Measurements from ENCODE around the gene CLP1. TPM values are rescaled to one million over a fixed set of nuclear protein-coding genes. Genes with fewer than 3 reads are reported as not detected.

CLP1 gene
- total RNA-seq, 1 donor, result 15.2 TPM

- H3K27me3 ChIP-seq (ENCODE audit: insufficient read depth, low read length), result no peaks in the 10 kb centered on the region
- no peak overlapping the region for H3K27ac ChIP-seq (ENCODE audit: low read depth, low read length)
- peaks cover 14% of the 10 kb centered on the region for H3K4me1 ChIP-seq (ENCODE audit: insufficient read depth, low read length)
- peaks cover 29% of the 10 kb centered on the region for H3K79me2 ChIP-seq (ENCODE audit: insufficient read depth, low read length)
- no peaks in the 10 kb centered on the region for H4K20me1 ChIP-seq (ENCODE audit: insufficient read depth, low read length)
- H3K9me3 ChIP-seq (ENCODE audit: low read depth, low read length), result no peaks in the 10 kb centered on the region
- no peak overlapping the region for H3K4me3 ChIP-seq (ENCODE audit: insufficient read depth, low read length)
- DNase-seq (ENCODE audit: insufficient read length, low spot score, missing footprints), result no peak
- H2AFZ ChIP-seq (ENCODE audit: low read length), result no peak overlapping the region
- peaks cover 30% of the 10 kb centered on the region for H3K36me3 ChIP-seq (ENCODE audit: insufficient read depth, low read length)
- no peak overlapping the region for H3K4me2 ChIP-seq (ENCODE audit: insufficient read depth, low read length)
- TF ChIP-seq, protein P1, sequence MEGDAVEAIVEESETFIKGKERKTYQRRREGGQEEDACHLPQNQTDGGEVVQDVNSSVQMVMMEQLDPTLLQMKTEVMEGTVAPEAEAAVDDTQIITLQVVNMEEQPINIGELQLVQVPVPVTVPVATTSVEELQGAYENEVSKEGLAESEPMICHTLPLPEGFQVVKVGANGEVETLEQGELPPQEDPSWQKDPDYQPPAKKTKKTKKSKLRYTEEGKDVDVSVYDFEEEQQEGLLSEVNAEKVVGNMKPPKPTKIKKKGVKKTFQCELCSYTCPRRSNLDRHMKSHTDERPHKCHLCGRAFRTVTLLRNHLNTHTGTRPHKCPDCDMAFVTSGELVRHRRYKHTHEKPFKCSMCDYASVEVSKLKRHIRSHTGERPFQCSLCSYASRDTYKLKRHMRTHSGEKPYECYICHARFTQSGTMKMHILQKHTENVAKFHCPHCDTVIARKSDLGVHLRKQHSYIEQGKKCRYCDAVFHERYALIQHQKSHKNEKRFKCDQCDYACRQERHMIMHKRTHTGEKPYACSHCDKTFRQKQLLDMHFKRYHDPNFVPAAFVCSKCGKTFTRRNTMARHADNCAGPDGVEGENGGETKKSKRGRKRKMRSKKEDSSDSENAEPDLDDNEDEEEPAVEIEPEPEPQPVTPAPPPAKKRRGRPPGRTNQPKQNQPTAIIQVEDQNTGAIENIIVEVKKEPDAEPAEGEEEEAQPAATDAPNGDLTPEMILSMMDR (IDR thresholded peaks at IDR 0.05; ENCODE audit: extremely low read depth, low read depth, low read length), result no peak
Observed at GRCh38 chr11:57659669-57660068, 2.1 kb downstream of the CLP1 start.

GRCh38 chr11:57662893-57663292, 5.3 kb downstream of the CLP1 start:
- no peaks in the 10 kb centered on the region for H3K27me3 ChIP-seq (ENCODE audit: insufficient read depth, low read length)
- no peak overlapping the region for H2AFZ ChIP-seq (ENCODE audit: low read length)
- no peak overlapping the region for H3K27ac ChIP-seq (ENCODE audit: low read depth, low read length)
- peaks cover 25% of the 10 kb centered on the region for H3K79me2 ChIP-seq (ENCODE audit: insufficient read depth, low read length)
- DNase-seq (ENCODE audit: insufficient read length, low spot score, missing footprints), result no peak
- peaks cover 30% of the 10 kb centered on the region for H3K36me3 ChIP-seq (ENCODE audit: insufficient read depth, low read length)
- no peaks in the 10 kb centered on the region for H4K20me1 ChIP-seq (ENCODE audit: insufficient read depth, low read length)
- H3K9me3 ChIP-seq (ENCODE audit: low read depth, low read length), result no peaks in the 10 kb centered on the region
- no peak overlapping the region for H3K4me2 ChIP-seq (ENCODE audit: insufficient read depth, low read length)
- H3K4me3 ChIP-seq (ENCODE audit: insufficient read depth, low read length), result no peak overlapping the region
- TF ChIP-seq, protein P1 (IDR thresholded peaks at IDR 0.05; ENCODE audit: extremely low read depth, low read depth, low read length), result peak; percentile 18
- peaks cover 15% of the 10 kb centered on the region for H3K4me1 ChIP-seq (ENCODE audit: insufficient read depth, low read length)

DNA sequence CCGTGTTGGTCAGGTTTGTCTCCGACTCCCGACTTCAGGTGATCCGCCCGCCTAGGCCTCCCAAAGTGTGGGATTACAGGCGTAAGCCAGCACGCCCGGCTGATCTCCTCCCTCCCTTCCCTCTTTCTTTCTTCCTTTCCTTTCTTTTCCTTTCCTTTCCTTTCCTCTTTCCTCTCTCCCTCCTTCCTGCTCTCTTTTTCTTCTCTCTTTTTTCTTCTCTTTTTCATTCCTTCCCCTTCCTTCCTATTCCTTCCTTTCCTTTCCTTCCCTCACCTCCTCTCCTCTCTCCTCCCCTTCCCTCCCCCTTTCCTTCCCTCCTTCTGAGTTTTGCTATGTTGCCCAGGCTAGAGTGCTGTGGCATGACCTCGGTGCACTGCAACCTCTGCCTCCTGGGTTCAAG, 6.4 kb downstream of the CLP1 start:
- Histone ChIP-seq H3K27ac (ENCODE audit: low read depth, low read length) (no peak overlapping the region), H4K20me1 (ENCODE audit: insufficient read depth, low read length) (peaks cover 5% of the 10 kb centered on the region), H3K4me1 (ENCODE audit: insufficient read depth, low read length) (peaks cover 12% of the 10 kb centered on the region), H3K4me3 (ENCODE audit: insufficient read depth, low read length) (no peak overlapping the region), H3K9me3 (ENCODE audit: low read depth, low read length) (no peaks in the 10 kb centered on the region), H2AFZ (ENCODE audit: low read length) (no peak overlapping the region), H3K4me2 (ENCODE audit: insufficient read depth, low read length) (no peak overlapping the region), H3K36me3 (ENCODE audit: insufficient read depth, low read length) (peaks cover 30% of the 10 kb centered on the region), H3K27me3 (ENCODE audit: insufficient read depth, low read length) (no peaks in the 10 kb centered on the region), H3K79me2 (ENCODE audit: insufficient read depth, low read length) (peaks cover 25% of the 10 kb centered on the region)
- no peak for DNase-seq (ENCODE audit: insufficient read length, low spot score, missing footprints)
- TF ChIP-seq, protein P1 (IDR thresholded peaks at IDR 0.05; ENCODE audit: extremely low read depth, low read depth, low read length), result no peak

- Histone ChIP-seq H3K4me2 (ENCODE audit: insufficient read depth, low read length) (peak overlapping the region; percentile 89), H3K27ac (ENCODE audit: low read depth, low read length) (peak overlapping the region; percentile 100), H2AFZ (ENCODE audit: low read length) (peak overlapping the region; percentile 93), H3K36me3 (ENCODE audit: insufficient read depth, low read length) (peaks cover 14% of the 10 kb centered on the region), H3K9me3 (ENCODE audit: low read depth, low read length) (no peaks in the 10 kb centered on the region), H3K4me1 (ENCODE audit: insufficient read depth, low read length) (peaks cover 22% of the 10 kb centered on the region), H3K79me2 (ENCODE audit: insufficient read depth, low read length) (peaks cover 42% of the 10 kb centered on the region), H3K27me3 (ENCODE audit: insufficient read depth, low read length) (no peaks in the 10 kb centered on the region), H4K20me1 (ENCODE audit: insufficient read depth, low read length) (peaks cover 20% of the 10 kb centered on the region), H3K4me3 (ENCODE audit: insufficient read depth, low read length) (peak overlapping the region; percentile 97)
- TF ChIP-seq, protein P1 (IDR thresholded peaks at IDR 0.05; ENCODE audit: extremely low read depth, low read depth, low read length), result no peak
- DNase-seq (ENCODE audit: insufficient read length, low spot score, missing footprints), result peak; percentile 99
Observed at GRCh38 chr11:57667117-57667735, 9.7 kb downstream of the CLP1 start.

All from osteoblast (primary cell).